Measurements from ENCODE around the gene ZNF469.
"Not testable (repeated sequence)": the region's sequence is repeated elsewhere in the genome, so short reads cannot be mapped to it uniquely, and the experiment has no call there.

The ZNF469 gene

GRCh38 chr16:88408561-88409142 lies 25.9 kb downstream of the ZNF469 start:
- no peak for DNase-seq (ENCODE audit: low read depth in 2 of 2)

GRCh38 chr16:88409296-88410065 lies 26.7 kb downstream of the ZNF469 start:
- no peak for DNase-seq (ENCODE audit: low read depth in 2 of 2)

- DNase-seq (ENCODE audit: low read depth in 2 of 2): not testable (repeated sequence)
Observed at GRCh38 chr16:88410297-88410968, 27.7 kb downstream of the ZNF469 start.

- DNase-seq (ENCODE audit: low read depth in 2 of 2): no peak
Observed at GRCh38 chr16:88411951-88412576, 29.3 kb downstream of the ZNF469 start.

- no peak for DNase-seq (ENCODE audit: low read depth in 2 of 2)
Observed at GRCh38 chr16:88412766-88413165, 30.0 kb downstream of the ZNF469 start.

GRCh38 chr16:88413231-88413630 lies 30.5 kb downstream of the ZNF469 start:
- DNase-seq (ENCODE audit: low read depth in 2 of 2): no peak

- no peak for DNase-seq (ENCODE audit: low read depth in 2 of 2)
Observed at GRCh38 chr16:88413631-88414030, 30.9 kb downstream of the ZNF469 start.

GRCh38 chr16:88414521-88415380 lies 32.0 kb downstream of the ZNF469 start:
- no peak for DNase-seq (ENCODE audit: low read depth in 2 of 2)

GRCh38 chr16:88415381-88415705 lies 32.6 kb downstream of the ZNF469 start:
- DNase-seq (ENCODE audit: low read depth in 2 of 2): no peak

GRCh38 chr16:88415713-88416323 lies 33.1 kb downstream of the ZNF469 start:
- DNase-seq (ENCODE audit: low read depth in 2 of 2): no peak

GRCh38 chr16:88416686-88417085 lies 33.9 kb downstream of the ZNF469 start:
- DNase-seq (ENCODE audit: low read depth in 2 of 2): no peak

- DNase-seq (ENCODE audit: low read depth in 2 of 2): no peak
Observed at GRCh38 chr16:88417684-88418476, 35.1 kb downstream of the ZNF469 start.

- DNase-seq (ENCODE audit: low read depth in 2 of 2): no peak
Observed at GRCh38 chr16:88418869-88419268, 36.1 kb downstream of the ZNF469 start.

GRCh38 chr16:88419790-88420189 lies 37.0 kb downstream of the ZNF469 start:
- no peak for DNase-seq (ENCODE audit: low read depth in 2 of 2)

GRCh38 chr16:88420496-88420895 lies 37.7 kb downstream of the ZNF469 start:
- DNase-seq (ENCODE audit: low read depth in 2 of 2): no peak

- no peak for DNase-seq (ENCODE audit: low read depth in 2 of 2)
Observed at GRCh38 chr16:88421301-88421700, 38.5 kb downstream of the ZNF469 start.

- DNase-seq (ENCODE audit: low read depth in 2 of 2): no peak
Observed at GRCh38 chr16:88421871-88422433, 39.2 kb downstream of the ZNF469 start.

- DNase-seq (ENCODE audit: low read depth in 2 of 2): no peak
Observed at GRCh38 chr16:88422733-88423447, 40.1 kb downstream of the ZNF469 start.

GRCh38 chr16:88423448-88423850 lies 40.7 kb downstream of the ZNF469 start:
- no peak for DNase-seq (ENCODE audit: low read depth in 2 of 2)

All from stimulated activated CD4-positive, alpha-beta T cell treated with anti-CD3 and anti-CD28 coated beads, Interleukin-15, amount 100 ng/mL, for 48 hours (primary cell).